ENCODE measurements around the gene PLAAT4.
"Not testable (repeated sequence)": the region's sequence is repeated elsewhere in the genome, so short reads cannot be mapped to it uniquely, and the experiment has no call there.

GRCh38 chr11:63550156-63550700, 13.6 kb downstream of the PLAAT4 start:
- TF ChIP-seq CTCF (IDR thresholded peaks at IDR 0.05; ENCODE audit: poor library complexity); EZH2 (IDR thresholded peaks at IDR 0.05; ENCODE audit: borderline replicate concordance); EZH2phosphoT487 (IDR thresholded peaks at IDR 0.05; ENCODE audit: low read depth, severe bottlenecking, unreplicated experiment): not testable (repeated sequence)

Measured in hepatocyte (in vitro differentiated cells).